Measurements from ENCODE around the gene CAPN13. TPM values are rescaled to one million over a fixed set of nuclear protein-coding genes. Genes with fewer than 3 reads are reported as not detected.

The CAPN13 gene
- total and polyA plus RNA-seq, 10 of the 15 experiments (the other 5 are each of a cell fraction or from before 2014, with no cell fraction given) = 0.03 to 0.10 (median 0.06) TPM; not detected in 7

DNA sequence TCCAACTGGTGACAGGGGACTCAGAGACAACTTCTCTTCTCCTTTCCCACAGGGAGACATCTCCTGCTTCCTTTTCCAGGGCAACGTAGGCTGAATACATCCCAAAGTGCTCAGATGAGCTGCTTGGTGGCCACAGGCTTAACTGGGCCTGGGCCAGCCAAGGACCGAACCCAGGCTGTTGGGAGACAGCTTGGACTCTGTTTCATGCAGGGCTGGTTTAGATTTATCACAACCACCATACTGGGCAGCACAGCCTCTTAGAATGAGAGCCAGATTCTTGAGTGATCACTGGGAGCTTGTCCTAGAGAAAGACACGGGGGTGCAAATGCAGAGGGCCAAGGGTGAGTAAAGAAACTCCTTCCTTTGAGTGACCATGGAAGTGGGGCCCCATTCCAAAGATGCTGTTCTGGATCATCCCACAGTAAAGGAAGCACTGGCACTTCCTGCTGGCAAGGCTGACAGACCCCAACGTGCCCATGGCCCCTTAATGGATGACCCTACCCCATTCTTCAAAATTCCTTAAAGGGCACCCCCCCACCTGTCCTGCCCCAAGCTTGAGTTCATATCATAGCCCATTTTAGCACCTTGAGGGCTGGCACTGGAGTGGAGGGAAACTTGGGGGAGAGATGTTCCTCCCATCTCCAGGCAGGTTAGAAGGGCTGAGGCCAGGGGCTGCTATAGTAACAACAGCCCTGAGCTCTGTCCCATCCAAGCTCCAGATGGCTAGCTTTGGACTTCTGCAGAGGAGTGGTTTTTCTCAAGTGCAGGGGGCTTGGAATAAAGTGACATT lies 84.1 kb downstream of the CAPN13 start:
- Histone ChIP-seq H3K79me2 (ENCODE audit: control insufficient read depth, insufficient read depth, low read length) (no peaks in the 10 kb centered on the region), H3K9me3 (replicated peaks; ENCODE audit: control insufficient read depth, insufficient read depth, low read length) (no peaks in the 10 kb centered on the region), H3K4me3 (no peak overlapping the region), H3K4me2 (ENCODE audit: control insufficient read depth, insufficient read depth) (no peak overlapping the region), H3K4me1 (ENCODE audit: control insufficient read depth, insufficient read depth, low read length) (no peaks in the 10 kb centered on the region), H2AFZ (ENCODE audit: control insufficient read depth, low read depth, low read length) (no peak overlapping the region), H3K27me3 (replicated peaks in 1 of 2; ENCODE audit: control insufficient read depth in 2 of 2, insufficient read depth in 2 of 2, low read length in 1 of 2) (peaks cover 0 to 8% of the 10 kb centered on the region in 2 experiments), H3K36me3 (ENCODE audit: control insufficient read depth in 2 of 2, insufficient read depth in 2 of 2, low read length in 1 of 2) (no peaks in the 10 kb centered on the region), H4K20me1 (ENCODE audit: control insufficient read depth, insufficient read depth) (no peaks in the 10 kb centered on the region), H3K9ac (ENCODE audit: control insufficient read depth, insufficient read depth, low read length) (no peak overlapping the region), H3K27ac (ENCODE audit: control insufficient read depth, insufficient read depth) (no peak overlapping the region)
- no peak for FAIRE-seq
- WGBS (ENCODE audit: insufficient coverage, insufficient replicate concordance, low lambda C conversion rate, missing lambda C conversion rate) = 1% methylated on average over 4 of the region's 4 CpGs
- no peak for DNase-seq (ENCODE audit: low read depth, low spot score)
- ChIA-PET CTCF (interaction anchor here (1.1 to 3.4 kb wide), 2 partner anchors 9 to 11 kb away, joined by 6 to 20 read pairs; no protein-coding TSS in a partner anchor), POLR2A (no interaction called here), RAD21 (ENCODE audit: unreplicated experiment) (interaction anchor here (0.8 to 1.2 kb wide), 2 partner anchors 12 to 140 kb away, joined by 3 read pairs; no protein-coding TSS in a partner anchor), SMC1A (ENCODE audit: uncharacterized antibody, unreplicated experiment) (interaction anchor here (1.3 kb wide), 1 partner anchor 12 kb away, joined by 3 read pairs; no protein-coding TSS in a partner anchor)
- BruUV-seq (replicated peaks) = no TSS peak
- intact Hi-C loops (cut with micrococcal nuclease; ENCODE audit: unreplicated experiment) (no loop called here), in situ Hi-C loops (cut with MboI) (no loop called here)
- no peak for ATAC-seq
- no peak for TF ChIP-seq SMARCA5 (IDR thresholded peaks at IDR 0.05)
- no peak for TF ChIP-seq CHD2 (IDR thresholded peaks at IDR 0.05; ENCODE audit: borderline replicate concordance, low read depth, low read length)
- TF ChIP-seq ATF7 (IDR thresholded peaks at IDR 0.05; ENCODE audit: low read depth) = no peak
- TF ChIP-seq, protein P1, sequence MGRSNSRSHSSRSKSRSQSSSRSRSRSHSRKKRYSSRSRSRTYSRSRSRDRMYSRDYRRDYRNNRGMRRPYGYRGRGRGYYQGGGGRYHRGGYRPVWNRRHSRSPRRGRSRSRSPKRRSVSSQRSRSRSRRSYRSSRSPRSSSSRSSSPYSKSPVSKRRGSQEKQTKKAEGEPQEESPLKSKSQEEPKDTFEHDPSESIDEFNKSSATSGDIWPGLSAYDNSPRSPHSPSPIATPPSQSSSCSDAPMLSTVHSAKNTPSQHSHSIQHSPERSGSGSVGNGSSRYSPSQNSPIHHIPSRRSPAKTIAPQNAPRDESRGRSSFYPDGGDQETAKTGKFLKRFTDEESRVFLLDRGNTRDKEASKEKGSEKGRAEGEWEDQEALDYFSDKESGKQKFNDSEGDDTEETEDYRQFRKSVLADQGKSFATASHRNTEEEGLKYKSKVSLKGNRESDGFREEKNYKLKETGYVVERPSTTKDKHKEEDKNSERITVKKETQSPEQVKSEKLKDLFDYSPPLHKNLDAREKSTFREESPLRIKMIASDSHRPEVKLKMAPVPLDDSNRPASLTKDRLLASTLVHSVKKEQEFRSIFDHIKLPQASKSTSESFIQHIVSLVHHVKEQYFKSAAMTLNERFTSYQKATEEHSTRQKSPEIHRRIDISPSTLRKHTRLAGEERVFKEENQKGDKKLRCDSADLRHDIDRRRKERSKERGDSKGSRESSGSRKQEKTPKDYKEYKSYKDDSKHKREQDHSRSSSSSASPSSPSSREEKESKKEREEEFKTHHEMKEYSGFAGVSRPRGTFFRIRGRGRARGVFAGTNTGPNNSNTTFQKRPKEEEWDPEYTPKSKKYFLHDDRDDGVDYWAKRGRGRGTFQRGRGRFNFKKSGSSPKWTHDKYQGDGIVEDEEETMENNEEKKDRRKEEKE (IDR thresholded peaks at IDR 0.05) = no peak
- TF ChIP-seq SMAD1 (IDR thresholded peaks at IDR 0.05; ENCODE audit: low read depth, partially characterized antibody) = no peak
- no peak for TF ChIP-seq ZBED1 (IDR thresholded peaks at IDR 0.05; ENCODE audit: borderline replicate concordance)
- TF ChIP-seq, protein P2, sequence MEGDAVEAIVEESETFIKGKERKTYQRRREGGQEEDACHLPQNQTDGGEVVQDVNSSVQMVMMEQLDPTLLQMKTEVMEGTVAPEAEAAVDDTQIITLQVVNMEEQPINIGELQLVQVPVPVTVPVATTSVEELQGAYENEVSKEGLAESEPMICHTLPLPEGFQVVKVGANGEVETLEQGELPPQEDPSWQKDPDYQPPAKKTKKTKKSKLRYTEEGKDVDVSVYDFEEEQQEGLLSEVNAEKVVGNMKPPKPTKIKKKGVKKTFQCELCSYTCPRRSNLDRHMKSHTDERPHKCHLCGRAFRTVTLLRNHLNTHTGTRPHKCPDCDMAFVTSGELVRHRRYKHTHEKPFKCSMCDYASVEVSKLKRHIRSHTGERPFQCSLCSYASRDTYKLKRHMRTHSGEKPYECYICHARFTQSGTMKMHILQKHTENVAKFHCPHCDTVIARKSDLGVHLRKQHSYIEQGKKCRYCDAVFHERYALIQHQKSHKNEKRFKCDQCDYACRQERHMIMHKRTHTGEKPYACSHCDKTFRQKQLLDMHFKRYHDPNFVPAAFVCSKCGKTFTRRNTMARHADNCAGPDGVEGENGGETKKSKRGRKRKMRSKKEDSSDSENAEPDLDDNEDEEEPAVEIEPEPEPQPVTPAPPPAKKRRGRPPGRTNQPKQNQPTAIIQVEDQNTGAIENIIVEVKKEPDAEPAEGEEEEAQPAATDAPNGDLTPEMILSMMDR (IDR thresholded peaks at IDR 0.05 in 2 of 3, conservative IDR thresholded peaks at IDR 0.05 in 1 of 3; ENCODE audit: control insufficient read depth in 2 of 3, extremely low read depth in 1 of 3, insufficient read depth in 1 of 3, low read depth in 3 of 3, low read length in 3 of 3) = no peak
- TF ChIP-seq, protein P3, sequence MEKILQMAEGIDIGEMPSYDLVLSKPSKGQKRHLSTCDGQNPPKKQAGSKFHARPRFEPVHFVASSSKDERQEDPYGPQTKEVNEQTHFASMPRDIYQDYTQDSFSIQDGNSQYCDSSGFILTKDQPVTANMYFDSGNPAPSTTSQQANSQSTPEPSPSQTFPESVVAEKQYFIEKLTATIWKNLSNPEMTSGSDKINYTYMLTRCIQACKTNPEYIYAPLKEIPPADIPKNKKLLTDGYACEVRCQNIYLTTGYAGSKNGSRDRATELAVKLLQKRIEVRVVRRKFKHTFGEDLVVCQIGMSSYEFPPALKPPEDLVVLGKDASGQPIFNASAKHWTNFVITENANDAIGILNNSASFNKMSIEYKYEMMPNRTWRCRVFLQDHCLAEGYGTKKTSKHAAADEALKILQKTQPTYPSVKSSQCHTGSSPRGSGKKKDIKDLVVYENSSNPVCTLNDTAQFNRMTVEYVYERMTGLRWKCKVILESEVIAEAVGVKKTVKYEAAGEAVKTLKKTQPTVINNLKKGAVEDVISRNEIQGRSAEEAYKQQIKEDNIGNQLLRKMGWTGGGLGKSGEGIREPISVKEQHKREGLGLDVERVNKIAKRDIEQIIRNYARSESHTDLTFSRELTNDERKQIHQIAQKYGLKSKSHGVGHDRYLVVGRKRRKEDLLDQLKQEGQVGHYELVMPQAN (conservative IDR thresholded peaks at IDR 0.05) = no peak
- no peak for TF ChIP-seq FOXM1 (IDR thresholded peaks at IDR 0.05; ENCODE audit: low read depth, low read length)
- TF ChIP-seq NRF1 (conservative IDR thresholded peaks at IDR 0.05; ENCODE audit: low read depth, low read length) = no peak
- TF ChIP-seq, protein P4, sequence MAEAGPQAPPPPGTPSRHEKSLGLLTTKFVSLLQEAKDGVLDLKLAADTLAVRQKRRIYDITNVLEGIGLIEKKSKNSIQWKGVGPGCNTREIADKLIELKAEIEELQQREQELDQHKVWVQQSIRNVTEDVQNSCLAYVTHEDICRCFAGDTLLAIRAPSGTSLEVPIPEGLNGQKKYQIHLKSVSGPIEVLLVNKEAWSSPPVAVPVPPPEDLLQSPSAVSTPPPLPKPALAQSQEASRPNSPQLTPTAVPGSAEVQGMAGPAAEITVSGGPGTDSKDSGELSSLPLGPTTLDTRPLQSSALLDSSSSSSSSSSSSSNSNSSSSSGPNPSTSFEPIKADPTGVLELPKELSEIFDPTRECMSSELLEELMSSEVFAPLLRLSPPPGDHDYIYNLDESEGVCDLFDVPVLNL (IDR thresholded peaks at IDR 0.05; ENCODE audit: low read depth, low read length) = no peak
- no peak for TF ChIP-seq ZSCAN29 (IDR thresholded peaks at IDR 0.05)
- TF ChIP-seq ZNF622 (IDR thresholded peaks at IDR 0.05) = no peak
- TF ChIP-seq ETV6 (conservative IDR thresholded peaks at IDR 0.05 in 1 of 2, IDR thresholded peaks at IDR 0.05 in 1 of 2; ENCODE audit: borderline replicate concordance in 1 of 2, low read depth in 1 of 2) = no peak
- TF ChIP-seq RAD21 (IDR thresholded peaks at IDR 0.05; ENCODE audit: insufficient read depth, low read depth, low read length) = no peak

Data from GM12878 (cell line).